Measurements from ENCODE around the gene STK40. TPM values are rescaled to one million over a fixed set of nuclear protein-coding genes. Genes with fewer than 3 reads are reported as not detected.

STK40 gene
- total and polyA plus RNA-seq, 2 donors from 2014 or later: 30.9 to 39.2 TPM

- Histone ChIP-seq H3K9ac (ENCODE audit: low read length in 3 of 3) (no peak overlapping the region), H3K27me3 (ENCODE audit: control insufficient read depth, insufficient read depth, low read length) (no peaks in the 10 kb centered on the region), H3K4me3 (ENCODE audit: low read length in 3 of 3) (no peak overlapping the region), H3K9me3 (ENCODE audit: control insufficient read depth in 2 of 3, insufficient read depth in 1 of 3, low read length in 3 of 3) (no peaks in the 10 kb centered on the region), H3K4me1 (ENCODE audit: control insufficient read depth in 2 of 3, insufficient read depth in 2 of 3, low read depth in 1 of 3, low read length in 3 of 3) (peaks cover 5 to 22% (median 10%) of the 10 kb centered on the region in 3 donors), H3K36me3 (ENCODE audit: control insufficient read depth in 2 of 3, insufficient read depth in 3 of 3, low read length in 3 of 3) (peaks cover 0 to 45% (median 29%) of the 10 kb centered on the region in 3 donors), H3K27ac (ENCODE audit: low read depth in 2 of 2, low read length in 2 of 2) (no peak overlapping the region)
- FAIRE-seq: no peak
- TF ChIP-seq, protein P1, sequence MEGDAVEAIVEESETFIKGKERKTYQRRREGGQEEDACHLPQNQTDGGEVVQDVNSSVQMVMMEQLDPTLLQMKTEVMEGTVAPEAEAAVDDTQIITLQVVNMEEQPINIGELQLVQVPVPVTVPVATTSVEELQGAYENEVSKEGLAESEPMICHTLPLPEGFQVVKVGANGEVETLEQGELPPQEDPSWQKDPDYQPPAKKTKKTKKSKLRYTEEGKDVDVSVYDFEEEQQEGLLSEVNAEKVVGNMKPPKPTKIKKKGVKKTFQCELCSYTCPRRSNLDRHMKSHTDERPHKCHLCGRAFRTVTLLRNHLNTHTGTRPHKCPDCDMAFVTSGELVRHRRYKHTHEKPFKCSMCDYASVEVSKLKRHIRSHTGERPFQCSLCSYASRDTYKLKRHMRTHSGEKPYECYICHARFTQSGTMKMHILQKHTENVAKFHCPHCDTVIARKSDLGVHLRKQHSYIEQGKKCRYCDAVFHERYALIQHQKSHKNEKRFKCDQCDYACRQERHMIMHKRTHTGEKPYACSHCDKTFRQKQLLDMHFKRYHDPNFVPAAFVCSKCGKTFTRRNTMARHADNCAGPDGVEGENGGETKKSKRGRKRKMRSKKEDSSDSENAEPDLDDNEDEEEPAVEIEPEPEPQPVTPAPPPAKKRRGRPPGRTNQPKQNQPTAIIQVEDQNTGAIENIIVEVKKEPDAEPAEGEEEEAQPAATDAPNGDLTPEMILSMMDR (IDR thresholded peaks at IDR 0.05; ENCODE audit: borderline replicate concordance, extremely low read depth, insufficient read depth): no peak
- intact Hi-C loops (cut with DNase I): no loop called here
- no peak for DNase-seq
Measured at GRCh38 chr1:36355811-36356210, 29.9 kb downstream of the STK40 start.

- H3K36me3 ChIP-seq (ENCODE audit: control insufficient read depth in 2 of 3, insufficient read depth in 3 of 3, low read length in 3 of 3): peaks cover 0 to 45% (median 26%) of the 10 kb centered on the region in 3 donors
- H3K9me3 ChIP-seq (ENCODE audit: control insufficient read depth in 2 of 3, insufficient read depth in 1 of 3, low read length in 3 of 3): no peaks in the 10 kb centered on the region
- H3K27me3 ChIP-seq (ENCODE audit: control insufficient read depth, insufficient read depth, low read length): no peaks in the 10 kb centered on the region
- FAIRE-seq (no peak), DNase-seq (peak in 1 of 5 donors; percentile 22)
- H3K4me1 ChIP-seq (ENCODE audit: control insufficient read depth in 2 of 3, insufficient read depth in 2 of 3, low read depth in 1 of 3, low read length in 3 of 3): peaks cover 5 to 20% (median 10%) of the 10 kb centered on the region in 3 donors
- no peak overlapping the region for H3K4me3 ChIP-seq (ENCODE audit: low read length in 3 of 3)
- no peak overlapping the region for H3K27ac ChIP-seq (ENCODE audit: low read depth in 2 of 2, low read length in 2 of 2)
- H3K9ac ChIP-seq (ENCODE audit: low read length in 3 of 3): no peak overlapping the region
- intact Hi-C loops (cut with DNase I): no loop called here
- TF ChIP-seq, protein P1 (IDR thresholded peaks at IDR 0.05; ENCODE audit: borderline replicate concordance, extremely low read depth, insufficient read depth): no peak
Measured at GRCh38 chr1:36354486-36354885, 31.2 kb downstream of the STK40 start.

GRCh38 chr1:36352910-36353878 lies 32.5 kb downstream of the STK40 start:
- no peaks in the 10 kb centered on the region for H3K27me3 ChIP-seq (ENCODE audit: control insufficient read depth, insufficient read depth, low read length)
- H3K4me3 ChIP-seq (ENCODE audit: low read length in 3 of 3): no peak overlapping the region
- H3K9ac ChIP-seq (ENCODE audit: low read length in 3 of 3): no peak overlapping the region
- DNase-seq (peak in 1 of 5 donors; percentile 51), FAIRE-seq (no peak)
- H3K27ac ChIP-seq (ENCODE audit: low read depth in 2 of 2, low read length in 2 of 2): no peak overlapping the region
- H3K4me1 ChIP-seq (ENCODE audit: control insufficient read depth in 2 of 3, insufficient read depth in 2 of 3, low read depth in 1 of 3, low read length in 3 of 3): peaks cover 5 to 23% (median 10%) of the 10 kb centered on the region in 3 donors
- peaks cover 2 to 47% (median 26%) of the 10 kb centered on the region in 3 donors for H3K36me3 ChIP-seq (ENCODE audit: control insufficient read depth in 2 of 3, insufficient read depth in 3 of 3, low read length in 3 of 3)
- TF ChIP-seq, protein P1 (IDR thresholded peaks at IDR 0.05; ENCODE audit: borderline replicate concordance, extremely low read depth, insufficient read depth): no peak
- H3K9me3 ChIP-seq (ENCODE audit: control insufficient read depth in 2 of 3, insufficient read depth in 1 of 3, low read length in 3 of 3): no peaks in the 10 kb centered on the region
- intact Hi-C loops (cut with DNase I): no loop called here
